GM23248 (cell line): ENCODE results near the gene M6PR.

Experiments used
- EZH2 ChIP-seq: fragments of 200-600 bp; sonication (generic); IDR thresholded peaks from 2 replicates; pipeline ENCODE4 v1.6.1; 2018; ENCODE audit warnings: antibody characterized with exemption, mild to moderate bottlenecking; ENCODE audit not compliant: insufficient read depth, poor library complexity, severe bottlenecking
- EZH2phosphoT487 ChIP-seq: fragments of 200-600 bp; sonication (generic); IDR thresholded peaks from 2 replicates; pipeline ENCODE4 v1.6.1; 2018; ENCODE audit warnings: antibody characterized with exemption, moderate library complexity, mild to moderate bottlenecking, low read depth; ENCODE audit not compliant: insufficient read depth

DNA sequence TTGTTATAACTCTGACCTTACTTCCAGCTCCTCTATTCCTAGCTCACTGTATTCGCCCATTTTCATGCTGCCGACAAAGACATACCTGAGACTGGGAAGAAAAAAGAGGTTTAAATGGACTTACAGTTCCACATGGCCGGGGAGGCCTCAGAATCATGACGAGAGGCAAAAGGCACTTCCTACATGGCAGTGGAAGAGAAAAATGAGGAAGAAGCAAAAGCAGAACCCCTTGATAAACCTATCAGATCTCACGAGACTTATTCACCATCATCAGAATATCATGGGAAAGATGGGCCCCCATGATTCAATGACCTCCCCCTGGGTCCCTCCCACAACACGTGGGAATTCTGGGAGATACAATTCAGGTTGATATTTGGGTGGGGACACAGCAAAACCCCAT lies 49.6 kb downstream of the M6PR start:
- TF ChIP-seq EZH2phosphoT487 (no peak), EZH2 (no peak)
